Fibroblast of peridontal ligament (primary cell): Measurements from ENCODE around the gene QRFP.

Experiments used
- DNase-seq: peaks from one replicate; pipeline ENCODE4 v3.0.0-alpha.2; 2010; ENCODE audit errors: extremely low read depth

QRFP gene

DNA sequence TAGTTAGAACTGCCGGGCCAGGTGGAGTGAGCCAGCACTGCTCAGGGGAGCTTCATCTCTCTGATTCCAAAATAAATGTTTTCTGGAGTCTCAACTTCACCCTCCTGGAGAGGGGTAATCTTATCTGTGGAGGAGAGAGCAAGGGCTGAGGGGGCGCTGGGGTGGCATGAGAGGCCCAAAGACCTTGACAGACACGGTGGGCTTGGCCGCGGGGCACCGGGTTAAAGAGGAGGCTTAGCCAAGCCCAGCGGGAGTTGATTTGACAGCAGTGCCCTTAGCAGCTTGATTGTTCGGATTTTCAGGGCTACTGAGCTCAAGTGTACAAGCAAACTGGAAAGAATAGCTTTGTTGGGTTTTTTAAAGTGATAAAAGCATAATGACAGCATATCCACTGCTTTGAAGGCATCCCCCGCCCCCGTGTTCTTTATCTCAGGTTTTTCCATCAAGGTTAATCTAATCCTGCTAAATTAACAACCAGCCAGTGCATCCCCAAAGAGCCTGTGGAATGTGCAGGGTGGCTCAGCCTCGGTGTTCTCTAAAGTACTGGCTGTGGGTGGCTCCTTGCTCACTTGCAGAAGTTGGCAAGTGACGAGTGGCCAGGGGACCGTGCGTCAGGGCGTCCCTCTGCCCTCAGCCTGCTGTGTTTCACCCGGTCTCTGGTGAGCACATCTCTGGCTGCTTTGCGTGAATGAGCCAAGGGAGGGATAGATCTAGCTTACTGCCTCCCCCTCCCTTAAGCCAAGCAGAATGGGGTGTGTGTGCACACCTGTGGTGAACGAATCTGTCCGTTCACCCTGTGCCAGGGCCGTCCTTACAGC is 5.5 kb downstream of the QRFP start:
- no peak for DNase-seq

DNA sequence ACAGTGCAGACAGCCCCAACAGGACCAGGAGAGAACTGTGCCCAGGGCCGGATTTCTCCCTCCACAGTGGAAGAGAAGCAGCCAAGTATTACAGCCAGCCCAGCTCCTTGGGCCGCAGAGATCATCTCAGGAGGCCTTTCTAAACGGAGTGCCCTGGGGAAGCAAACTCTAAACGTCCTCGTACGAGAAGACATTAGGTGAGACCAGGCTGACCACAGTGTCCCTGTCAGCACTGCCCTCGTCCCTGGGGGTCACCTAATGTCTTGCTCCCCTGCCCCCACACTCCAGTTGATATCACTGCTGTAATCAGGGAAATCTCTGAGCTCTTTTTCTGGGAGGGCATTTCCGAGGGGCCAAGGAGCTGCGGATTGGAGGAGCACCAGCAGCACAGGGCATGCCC is 6.5 kb downstream of the QRFP start:
- DNase-seq: no peak

- no peak for DNase-seq
These were observed 8.3 kb downstream of the QRFP start for GRCh38 chr9:130888146-130888885.

GRCh38 chr9:130887494-130888144 is 9.0 kb downstream of the QRFP start:
- DNase-seq: peak; percentile 51

DNA sequence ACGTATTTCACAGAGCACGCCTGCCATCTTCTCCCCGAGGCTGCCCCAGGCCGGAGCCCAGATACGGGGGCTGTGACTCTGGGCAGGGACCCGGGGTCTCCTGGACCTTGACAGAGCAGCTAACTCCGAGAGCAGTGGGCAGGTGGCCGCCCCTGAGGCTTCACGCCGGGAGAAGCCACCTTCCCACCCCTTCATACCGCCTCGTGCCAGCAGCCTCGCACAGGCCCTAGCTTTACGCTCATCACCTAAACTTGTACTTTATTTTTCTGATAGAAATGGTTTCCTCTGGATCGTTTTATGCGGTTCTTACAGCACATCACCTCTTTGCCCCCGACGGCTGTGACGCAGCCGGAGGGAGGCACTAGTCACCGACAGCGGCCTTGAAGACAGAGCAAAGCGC is 9.6 kb downstream of the QRFP start:
- no peak for DNase-seq

- no peak for DNase-seq
These were observed 10.9 kb downstream of the QRFP start for GRCh38 chr9:130885484-130886375.

DNA sequence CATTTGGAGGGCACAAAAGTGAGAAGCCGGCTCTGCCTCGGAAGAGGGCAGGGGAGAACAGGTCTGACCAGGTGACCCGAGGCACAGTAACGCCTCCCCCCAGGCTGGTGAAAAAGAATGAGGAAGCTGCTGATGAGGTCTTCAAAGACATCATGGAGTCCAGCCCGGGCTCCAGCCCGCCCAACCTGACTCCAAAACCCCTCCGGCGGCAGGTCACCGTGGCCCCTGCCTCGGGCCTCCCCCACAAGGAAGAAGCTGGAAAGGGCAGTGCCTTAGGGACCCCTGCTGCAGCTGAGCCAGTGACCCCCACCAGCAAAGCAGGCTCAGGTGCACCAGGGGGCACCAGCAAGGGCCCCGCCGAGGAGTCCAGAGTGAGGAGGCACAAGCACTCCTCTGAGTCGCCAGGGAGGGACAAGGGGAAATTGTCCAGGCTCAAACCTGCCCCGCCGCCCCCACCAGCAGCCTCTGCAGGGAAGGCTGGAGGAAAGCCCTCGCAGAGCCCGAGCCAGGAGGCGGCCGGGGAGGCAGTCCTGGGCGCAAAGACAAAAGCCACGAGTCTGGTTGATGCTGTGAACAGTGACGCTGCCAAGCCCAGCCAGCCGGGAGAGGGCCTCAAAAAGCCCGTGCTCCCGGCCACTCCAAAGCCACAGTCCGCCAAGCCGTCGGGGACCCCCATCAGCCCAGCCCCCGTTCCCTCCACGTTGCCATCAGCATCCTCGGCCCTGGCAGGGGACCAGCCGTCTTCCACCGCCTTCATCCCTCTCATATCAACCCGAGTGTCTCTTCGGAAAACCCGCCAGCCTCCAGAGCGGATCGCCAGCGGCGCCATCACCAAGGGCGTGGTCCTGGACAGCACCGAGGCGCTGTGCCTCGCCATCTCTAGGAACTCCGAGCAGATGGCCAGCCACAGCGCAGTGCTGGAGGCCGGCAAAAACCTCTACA is 11.8 kb downstream of the QRFP start:
- DNase-seq: no peak

GRCh38 chr9:130884111-130884531 is 12.5 kb downstream of the QRFP start:
- DNase-seq: no peak

DNA sequence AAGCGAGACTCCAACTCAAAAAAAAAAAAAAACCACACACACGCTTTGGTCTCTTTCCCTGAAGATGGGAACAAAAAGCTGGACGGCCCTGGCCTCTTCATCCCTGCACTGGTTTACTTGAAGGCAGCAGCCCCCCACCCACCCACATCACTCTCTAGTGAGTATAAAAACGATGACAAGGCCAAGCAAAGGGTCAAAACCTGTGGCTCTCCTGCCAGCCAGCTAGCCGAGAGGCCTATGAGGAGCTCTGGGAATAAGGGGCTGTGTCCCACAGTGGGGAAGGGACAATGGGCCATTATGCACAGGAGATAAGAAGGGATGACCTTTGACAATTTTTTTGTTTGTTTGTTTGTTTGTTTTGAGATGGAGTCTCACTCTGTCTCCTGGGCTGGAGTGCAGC is 13.1 kb downstream of the QRFP start:
- DNase-seq: no peak

DNA sequence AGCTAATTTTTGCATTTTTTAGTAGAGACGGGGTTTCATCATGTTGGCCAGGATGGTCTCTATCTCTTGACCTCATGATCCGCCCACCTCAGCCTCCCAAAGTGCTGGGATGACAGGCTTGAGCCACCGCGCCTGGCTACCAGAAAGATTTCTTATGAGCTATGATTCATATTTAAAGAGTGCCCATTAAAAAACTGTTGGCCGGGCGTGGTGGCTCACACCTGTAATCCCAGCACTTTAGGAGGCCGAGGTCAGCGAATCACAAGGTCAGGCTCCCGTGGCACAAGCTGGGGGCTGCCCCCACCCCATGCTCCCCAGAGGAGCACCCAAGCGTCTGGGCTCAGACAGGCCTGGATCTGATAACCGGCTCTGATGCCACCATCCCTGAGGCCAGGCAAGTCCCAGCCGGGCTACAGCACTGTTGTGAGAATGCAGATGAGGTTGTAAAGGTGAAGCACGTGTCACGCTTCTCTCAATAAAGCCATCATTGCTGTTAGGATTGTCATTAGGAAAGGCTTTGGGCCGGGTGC is 13.9 kb downstream of the QRFP start:
- no peak for DNase-seq

DNA sequence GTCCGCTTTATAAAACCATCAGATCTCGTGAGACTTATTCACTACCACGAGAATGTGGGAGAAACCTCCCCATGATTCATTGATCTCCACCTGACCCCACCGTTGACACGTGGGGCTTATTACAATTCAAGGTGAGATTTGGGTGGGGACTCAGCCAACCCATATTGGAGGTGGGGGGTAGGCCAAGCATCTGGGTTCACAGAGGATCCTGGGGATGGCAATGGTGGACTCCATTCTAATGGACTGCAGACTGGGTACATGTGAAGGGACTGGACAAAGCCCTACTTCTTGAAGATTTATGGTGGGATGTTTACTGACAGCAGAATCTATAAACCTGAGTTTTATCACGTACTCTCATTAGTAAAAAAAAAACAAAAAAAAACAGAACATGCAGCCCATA is 15.1 kb downstream of the QRFP start:
- no peak for DNase-seq

- no peak for DNase-seq
These were observed 15.9 kb downstream of the QRFP start for GRCh38 chr9:130880599-130881220.

- DNase-seq: no peak
These were observed 16.7 kb downstream of the QRFP start for GRCh38 chr9:130879863-130880411.

- no peak for DNase-seq
These were observed 18.3 kb downstream of the QRFP start for GRCh38 chr9:130878295-130878694.

GRCh38 chr9:130877300-130877699 is 19.3 kb downstream of the QRFP start:
- DNase-seq: no peak

- no peak for DNase-seq
These were observed 21.8 kb downstream of the QRFP start for GRCh38 chr9:130874783-130875182.

GRCh38 chr9:130873966-130874365 is 22.6 kb downstream of the QRFP start:
- no peak for DNase-seq

DNA sequence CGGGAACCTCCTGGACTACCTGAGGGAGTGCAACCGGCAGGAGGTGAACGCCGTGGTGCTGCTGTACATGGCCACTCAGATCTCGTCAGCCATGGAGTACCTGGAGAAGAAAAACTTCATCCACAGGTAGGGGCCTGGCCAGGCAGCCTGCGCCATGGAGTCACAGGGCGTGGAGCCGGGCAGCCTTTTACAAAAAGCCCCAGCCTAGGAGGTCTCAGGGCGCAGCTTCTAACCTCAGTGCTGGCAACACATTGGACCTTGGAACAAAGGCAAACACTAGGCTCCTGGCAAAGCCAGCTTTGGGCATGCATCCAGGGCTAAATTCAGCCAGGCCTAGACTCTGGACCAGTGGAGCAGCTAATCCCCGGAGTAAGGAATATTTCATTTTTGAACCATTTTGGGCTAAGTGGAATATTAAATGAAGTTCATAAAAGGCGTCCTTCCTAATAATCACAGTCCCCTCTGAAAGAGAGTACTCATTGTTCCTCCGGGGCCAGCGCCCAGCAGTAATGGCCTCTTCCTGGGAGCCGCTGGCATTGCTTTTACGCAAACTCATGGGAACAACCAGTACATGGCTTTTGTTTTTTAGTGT is 23.6 kb downstream of the QRFP start:
- DNase-seq: no peak

DNA sequence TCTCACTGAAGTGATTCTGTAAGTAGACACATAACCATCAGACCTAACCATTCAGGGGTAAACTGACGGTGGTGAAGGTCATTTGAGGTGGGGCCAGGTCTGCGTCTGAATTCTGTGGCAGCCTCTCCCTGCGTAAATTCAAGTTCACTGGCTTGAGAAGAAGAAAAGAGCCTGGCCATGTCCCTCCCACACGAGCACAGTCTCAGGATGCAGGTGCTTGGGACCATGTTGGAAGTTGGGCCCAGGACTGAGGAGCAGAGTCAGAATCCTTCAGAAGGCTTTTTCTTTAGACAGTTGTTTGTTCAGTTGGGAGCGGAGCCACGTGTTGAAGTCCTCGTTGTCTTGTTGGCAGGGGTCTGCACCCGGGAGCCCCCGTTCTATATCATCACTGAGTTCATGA is 24.1 kb downstream of the QRFP start:
- DNase-seq: no peak
